Anterior cingulate cortex (tissue), 58 donors: ENCODE data around the gene B3GNT7.
"Not testable (repeated sequence)": the region's sequence is repeated elsewhere in the genome, so short reads cannot be mapped to it uniquely, and the experiment has no call there.

Source experiments
- DNase-seq, 58 donors: peaks; one replicate each; lab custom pipeline; 2025; lab: John Stamatoyannopoulos, UW

The B3GNT7 gene, protein sequence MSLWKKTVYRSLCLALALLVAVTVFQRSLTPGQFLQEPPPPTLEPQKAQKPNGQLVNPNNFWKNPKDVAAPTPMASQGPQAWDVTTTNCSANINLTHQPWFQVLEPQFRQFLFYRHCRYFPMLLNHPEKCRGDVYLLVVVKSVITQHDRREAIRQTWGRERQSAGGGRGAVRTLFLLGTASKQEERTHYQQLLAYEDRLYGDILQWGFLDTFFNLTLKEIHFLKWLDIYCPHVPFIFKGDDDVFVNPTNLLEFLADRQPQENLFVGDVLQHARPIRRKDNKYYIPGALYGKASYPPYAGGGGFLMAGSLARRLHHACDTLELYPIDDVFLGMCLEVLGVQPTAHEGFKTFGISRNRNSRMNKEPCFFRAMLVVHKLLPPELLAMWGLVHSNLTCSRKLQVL

DNA sequence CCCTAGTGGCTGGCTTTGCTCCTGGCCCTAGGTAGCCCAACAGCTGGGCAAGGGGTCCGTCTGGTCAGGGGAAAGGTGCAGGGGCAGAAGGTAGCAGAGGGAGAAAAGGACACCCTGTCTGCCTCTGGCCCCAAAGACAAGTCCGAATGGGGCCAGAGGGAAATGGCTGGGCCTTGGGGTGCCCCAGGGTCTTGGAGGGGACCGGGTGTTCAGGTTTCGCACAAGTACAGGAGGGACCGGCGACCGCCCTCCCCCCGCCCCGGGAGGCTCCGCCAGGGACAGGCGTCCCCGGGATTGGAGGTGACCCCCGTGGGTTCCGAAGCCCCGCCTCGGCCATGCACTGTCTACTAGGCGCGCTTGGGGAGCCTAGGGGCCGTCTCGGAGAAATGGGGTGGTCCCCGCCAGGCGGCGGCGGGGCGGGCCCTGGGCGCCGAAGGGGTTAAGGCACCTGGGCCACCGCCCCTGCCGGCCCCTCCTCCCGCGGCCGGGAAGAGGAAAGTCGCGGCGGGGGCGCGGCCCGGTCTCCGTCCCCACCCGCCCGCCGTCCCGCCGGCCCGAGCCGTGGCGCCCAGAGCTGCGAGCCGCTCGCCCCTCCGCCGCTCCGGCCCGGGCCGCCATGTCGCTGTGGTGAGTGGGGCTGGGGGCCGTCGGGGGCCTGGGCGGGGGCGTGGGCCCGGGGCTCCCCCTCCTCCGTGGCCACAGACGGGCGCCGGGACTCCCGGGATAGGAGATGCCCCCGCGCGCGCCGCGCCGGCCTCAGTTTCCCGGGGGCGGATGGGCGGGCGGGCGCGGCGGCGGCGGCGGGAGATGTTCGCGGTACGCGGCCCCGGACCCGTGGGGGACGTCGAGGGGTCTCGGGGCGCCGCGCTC is at the start of gene B3GNT7:
Gene B3GNT7 (plus strand): TSS at position 523 of the 870 bp plus-strand sequence. CDS start 94 bp downstream, at position 617.
- DNase-seq: no peak

DNA sequence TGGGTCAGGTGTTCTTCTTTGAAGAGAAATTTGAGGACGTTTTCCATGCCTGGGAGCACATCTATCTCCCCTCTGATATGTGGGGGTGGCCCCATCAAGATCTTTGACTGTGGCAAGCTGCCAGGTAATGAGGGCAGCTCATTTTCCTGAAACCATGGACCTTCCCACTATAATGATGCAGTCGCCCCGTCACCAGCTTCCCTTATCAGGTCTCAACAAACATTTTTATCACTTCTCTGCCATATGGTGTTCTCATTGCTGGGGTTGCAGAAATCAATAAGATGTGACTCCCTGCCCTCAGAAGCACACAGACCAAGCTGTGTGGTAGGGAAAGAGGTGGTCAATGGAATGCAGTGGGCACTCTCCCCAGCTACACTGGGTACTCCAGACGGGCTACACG is 48.4 kb upstream of the B3GNT7 start:
- DNase-seq: no peak

DNA sequence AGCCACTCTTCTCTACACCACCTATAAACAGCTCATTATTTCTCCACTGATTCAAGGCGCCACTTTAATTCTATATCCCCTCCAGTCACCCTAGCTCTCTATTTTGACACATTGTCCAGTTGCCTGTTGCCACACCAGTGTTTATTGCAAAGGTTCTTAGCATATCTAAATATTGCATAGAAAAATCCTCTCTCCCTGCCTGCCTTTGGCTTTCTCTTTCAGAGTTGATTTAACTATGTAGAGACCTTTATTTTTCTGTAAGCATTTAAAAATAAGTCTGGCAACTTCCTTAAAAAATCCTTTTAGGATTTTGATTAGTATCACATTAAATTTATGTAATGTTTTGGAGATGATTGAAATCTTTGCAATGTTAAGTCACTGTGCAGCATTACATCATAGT is 47.9 kb upstream of the B3GNT7 start:
- DNase-seq: no peak

DNA sequence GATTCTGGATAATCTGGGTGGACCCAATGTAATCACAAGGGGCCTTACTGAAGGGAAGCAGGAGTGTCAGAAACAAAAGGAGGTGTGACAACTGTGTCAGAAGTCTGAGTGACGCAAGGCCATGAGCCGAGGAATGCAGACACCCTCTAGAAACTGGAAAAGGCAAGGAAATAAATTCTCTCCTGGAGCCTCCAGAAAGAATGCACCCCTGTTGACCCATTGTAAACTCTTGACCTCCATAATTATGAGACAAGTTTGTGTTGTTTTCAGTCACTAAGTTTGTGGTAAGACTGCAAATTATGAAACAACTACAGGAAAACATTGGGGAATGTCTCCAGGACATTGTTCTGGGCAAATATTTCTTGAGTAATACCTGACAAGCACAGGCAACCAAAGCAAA is 47.3 kb upstream of the B3GNT7 start:
- no peak for DNase-seq

DNA sequence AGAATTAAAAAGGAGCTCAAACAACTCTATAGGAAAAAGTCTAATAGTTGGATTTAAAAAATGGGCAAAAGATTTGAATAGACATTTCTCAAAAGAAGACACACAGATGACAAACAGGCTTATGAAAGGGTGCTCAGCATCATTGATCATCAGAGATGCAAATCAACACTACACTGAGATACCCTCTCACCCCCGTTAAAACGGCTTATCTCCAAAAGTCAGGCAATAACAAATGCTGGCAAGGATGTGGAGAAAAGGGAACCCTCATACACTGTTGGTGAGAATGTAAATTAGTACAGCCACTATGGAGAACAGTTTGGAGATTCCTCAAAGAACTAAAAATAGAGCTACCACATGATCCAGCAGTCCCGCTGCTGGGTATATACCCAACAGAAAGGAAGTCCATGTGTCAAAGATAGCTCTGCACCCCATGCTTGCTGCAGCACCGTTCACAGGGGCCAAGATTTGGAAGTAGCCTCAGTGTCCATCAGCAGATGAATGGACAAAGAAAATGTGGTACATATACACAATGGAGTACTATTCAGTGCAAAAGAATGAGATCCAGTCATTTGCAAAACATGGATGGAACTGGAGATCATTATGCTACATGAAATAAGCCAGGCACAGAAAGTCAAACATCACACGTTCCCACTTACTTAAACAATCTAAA is 46.7 kb upstream of the B3GNT7 start:
- DNase-seq: peak in 25 of 58 donors; percentile 16 to 83 (median 41)

DNA sequence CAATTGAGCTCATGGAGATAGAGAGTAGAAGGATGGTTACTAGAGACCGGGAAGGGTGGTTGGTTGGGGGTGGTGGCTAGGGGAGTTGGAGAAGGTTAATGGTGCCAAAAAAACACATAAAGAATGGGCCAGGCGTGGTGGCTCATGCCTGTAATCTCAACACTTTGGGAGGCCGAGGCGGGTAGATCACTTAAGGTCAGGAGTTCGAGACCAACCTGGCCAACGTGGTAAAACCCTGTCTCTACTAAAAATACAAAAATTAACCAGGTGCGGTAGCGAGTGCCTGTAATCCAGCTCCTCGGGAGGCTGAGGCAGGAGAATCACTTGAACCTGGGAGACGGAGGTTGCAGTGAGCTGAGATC is 46.2 kb upstream of the B3GNT7 start:
- DNase-seq: not testable (repeated sequence)

DNA sequence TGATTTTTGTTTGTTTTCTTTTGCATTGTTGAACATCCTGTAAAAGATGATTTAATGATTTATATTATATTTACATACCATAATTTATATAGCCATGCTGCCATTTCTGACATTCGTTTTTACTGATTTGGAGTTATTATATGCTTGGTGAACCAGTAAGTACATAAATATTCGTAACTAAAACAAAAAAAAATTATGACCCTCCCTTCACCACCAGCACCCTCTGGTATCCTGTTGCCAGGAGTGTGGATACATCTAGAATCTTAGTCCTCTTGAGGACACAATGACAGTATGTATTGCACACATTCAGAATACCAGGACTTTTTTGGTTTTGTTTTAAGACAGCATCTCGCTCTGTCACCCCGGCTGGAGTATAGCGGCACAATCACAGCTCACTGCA is 43.9 kb upstream of the B3GNT7 start:
- no peak for DNase-seq

DNA sequence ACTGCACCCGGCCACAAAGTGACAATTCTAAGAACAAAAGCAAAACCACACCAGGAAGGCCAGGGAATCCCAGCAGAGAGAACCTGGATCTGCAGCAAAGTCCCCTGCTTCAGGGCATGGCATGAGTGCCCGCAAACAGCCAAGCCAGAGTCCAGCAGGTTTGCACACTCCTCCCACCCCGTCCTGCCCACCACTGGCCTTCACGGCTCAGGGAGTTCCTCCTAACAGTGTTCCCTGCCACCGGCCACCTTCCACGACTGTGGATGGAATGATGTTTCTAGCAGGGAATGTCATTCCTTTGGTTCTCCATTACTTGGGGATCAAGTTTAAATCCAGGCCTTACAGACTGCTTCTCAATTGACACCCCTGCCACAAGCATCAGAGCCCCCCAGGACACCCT is 42.0 kb upstream of the B3GNT7 start:
- DNase-seq: no peak

DNA sequence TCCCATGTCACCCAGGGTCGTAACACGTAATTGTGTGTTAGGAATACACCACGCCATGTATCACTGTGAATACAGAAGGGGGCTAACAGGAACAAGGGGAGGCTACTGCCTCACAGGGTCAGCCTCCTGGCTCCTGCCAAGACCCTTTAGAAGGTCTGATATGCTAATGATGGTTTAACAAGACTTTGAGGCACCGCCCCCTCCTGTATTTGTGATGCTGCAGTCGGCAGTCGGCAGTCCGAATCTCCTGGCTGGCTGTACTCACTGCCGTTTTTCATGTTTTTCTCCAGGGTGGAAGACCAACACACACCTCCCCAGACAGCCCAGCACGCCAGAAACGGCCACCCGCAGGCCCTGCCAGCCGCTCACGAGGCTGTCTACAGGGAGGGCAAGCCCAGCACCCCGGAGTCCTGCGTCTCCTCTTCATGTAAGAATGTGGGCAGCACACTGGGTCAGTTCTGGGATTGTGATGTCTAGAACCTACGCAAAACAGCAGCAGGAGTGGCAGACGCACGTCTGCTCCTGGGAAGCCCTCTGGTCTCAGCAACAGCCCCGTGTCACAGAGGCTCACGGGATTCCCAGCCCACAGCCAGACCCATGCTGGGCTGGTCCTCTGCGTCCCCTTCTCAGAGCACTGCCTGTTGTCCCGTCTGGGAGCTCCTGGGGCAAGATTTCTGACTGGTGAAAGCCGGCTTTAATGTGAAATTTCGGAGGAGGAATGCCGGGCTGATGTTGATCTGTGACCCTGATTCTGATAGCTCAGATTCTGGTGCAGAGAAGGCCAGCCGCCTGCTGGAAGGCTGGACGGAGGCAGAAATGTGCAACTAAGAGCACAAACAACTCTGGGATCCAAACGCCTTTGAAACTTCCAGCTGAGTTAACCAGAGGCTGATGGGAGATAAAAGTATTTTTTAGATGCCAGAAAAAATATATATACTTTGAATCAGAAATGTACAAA is 39.7 kb upstream of the B3GNT7 start:
- DNase-seq: no peak

DNA sequence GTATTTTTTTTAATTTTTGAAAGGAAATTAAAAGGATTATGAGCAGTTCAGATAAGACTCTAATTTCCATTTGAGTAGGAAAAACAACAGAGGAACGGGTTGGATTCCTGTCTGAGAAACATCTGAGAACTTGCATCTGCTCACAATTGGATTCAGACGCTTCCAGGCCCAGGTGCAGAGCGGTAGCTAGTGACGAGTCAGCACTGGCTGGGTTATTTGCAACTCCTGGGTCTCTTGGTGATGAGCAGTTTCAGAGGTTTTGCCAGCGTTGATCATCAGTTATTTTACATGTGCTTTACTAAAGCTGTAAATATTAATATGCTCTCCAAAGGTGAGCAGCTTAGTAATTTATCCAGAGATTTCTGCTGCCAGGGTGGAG is 39.1 kb upstream of the B3GNT7 start:
- no peak for DNase-seq

DNA sequence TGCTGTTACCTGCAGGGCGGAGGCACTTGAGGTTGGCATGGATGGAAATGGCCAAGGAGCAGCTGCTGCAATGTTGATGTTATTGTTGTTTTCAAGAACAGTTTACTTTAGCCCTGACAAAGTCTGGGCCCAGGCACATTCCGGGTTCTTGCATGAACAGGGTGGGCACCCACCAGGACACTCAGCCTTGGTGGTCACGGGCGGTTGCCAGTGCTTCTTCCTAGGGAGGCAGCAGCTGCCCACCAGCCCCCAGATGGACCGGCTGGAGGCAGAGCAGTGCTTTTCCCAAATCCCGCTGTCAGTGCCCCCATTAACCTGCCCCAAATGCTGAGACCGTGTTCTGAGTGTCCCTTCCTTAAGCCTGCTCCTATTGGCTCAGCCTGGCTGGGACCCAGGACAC is 38.5 kb upstream of the B3GNT7 start:
- DNase-seq: no peak

DNA sequence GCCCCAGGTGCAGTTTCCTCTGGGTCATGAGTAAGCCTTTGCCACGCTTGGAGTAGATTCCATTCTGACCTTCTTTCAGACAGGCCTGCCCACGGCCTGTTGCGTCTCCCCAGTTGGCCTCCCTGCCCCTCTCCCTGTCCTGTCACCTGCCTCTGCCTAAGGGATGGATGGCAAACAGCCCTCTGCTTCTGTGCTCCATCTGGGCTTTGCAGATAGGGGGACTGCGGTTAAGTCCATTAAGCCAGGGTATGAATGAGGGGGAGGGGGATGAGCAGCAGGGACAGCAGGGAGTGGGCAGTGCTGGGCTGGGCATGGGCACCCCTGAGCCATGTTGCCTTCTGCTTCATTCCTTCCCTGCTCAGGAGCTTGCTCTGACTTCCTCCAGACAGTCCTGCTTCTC is 37.6 kb upstream of the B3GNT7 start:
- no peak for DNase-seq

DNA sequence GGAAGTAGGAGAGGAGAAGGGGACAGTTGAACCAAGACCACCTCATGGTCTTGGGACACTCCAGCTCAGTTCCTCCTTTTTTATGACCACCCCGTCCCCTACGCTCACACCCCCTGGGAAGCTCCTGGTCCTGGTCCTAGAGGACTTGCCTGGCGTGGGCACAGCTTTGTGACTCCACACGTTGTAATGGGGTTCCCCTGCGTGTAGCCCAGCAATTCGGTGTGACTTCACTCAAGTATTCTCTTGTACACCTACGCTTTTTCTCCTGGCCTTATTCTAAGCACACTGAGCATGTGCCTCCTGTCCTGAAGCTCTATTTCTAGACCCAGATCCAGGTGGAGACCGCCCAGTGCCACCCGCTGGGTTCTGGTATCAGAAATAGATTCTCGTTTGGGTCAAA is 36.1 kb upstream of the B3GNT7 start:
- no peak for DNase-seq

DNA sequence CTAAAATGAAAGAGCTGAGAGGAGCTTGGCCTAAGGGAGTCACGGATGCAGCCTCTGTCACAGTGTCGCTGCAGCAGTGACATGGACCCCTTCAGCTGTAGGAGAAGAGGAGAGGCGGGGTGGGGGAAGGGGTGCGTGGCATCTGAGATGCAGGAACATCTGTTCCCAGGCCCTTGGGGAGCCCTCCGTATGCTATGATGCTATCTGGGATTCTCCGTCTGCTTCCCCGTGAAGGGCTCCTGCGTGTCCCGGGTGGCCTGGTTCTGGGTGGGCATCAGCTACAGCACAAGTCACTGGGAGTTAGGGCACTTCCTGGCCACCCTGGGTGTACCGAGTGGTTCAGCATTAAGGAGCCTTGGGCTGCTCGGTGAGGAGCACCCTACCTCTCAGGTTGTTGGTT is 35.6 kb upstream of the B3GNT7 start:
- DNase-seq: no peak

DNA sequence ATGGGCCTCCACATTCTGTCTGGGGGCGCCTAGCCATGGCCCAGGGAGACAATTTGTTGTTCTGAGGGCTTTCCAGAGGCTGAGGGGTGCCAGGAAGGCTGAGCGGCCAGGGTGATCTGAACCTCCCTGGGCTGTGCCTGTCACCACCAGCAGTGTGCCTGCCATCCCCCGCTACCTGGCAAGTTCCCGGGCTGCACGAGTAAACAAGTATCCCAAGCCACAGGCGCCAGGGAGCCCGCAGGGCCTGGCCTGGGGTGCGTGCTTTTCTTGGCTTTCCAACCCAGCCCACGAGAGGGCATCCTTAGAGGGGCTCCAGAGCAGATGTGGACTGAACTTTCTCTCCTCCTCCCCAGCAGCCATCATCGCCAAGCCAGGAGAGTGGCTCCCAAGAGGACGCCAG is 35.1 kb upstream of the B3GNT7 start:
- no peak for DNase-seq

DNA sequence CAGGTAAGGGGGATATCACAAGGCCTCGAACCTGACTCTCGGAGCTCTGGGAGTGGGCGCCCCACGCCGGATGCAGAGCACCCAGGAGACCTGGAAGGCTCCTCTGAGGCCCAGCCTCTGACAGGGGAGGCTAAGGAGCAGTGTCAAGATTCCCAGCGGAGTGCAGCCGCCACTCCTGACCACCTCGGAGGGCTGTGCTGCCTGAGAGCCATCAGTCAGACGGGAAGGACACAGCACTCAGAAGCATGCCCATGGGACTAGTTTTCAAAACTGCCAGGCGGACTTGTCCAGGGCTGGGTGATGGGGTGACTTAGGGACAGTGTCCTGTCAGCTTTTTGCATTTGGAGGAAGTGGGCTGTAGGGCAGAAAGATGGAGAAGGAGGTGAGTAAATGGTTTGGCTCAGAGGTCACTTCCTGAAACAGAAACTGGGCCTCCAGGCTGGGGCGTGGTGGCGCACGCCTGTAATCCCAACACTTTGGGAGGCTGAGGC is 34.6 kb upstream of the B3GNT7 start:
- DNase-seq: no peak

DNA sequence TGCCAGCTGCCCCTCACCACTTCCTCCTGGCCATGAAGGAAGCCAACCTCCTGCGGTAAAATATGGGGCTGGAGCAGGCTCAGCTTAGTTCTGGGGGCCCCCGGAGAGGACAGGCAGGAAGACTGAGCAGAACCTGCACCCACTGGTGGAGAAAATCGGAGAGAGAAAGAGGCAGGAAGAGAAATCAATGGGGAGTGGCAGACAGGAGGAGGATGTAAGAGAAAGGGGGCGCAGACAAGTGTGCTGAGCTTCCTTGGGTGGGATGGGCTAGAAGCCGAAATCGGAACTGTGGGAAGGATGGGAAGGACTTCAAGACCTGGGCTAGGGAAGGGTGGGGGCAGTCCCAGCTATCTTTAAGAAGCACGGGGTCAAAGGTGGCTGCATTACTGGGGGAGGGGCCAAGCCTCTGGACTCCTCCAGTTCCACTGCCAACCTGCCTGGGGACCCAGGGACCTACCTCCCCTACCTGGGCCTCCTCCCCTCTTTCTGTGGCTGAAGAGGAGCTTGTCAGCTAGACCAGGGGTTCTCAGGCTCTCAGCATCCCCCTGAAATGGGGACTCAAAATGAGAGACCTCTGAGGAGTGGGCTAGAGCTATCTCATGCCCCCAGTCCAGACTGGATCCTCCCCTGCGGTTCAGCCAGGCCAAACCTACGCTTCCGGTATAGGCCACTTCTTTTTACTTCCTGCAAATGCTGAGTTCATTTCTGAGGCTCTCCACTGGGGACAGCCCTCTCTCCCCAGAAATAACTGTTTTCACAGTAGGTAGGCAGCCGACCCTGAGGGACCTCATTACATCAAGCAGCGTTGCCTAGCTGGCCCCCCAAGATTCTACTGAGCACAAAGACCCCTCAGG is 33.6 kb upstream of the B3GNT7 start:
- no peak for DNase-seq

DNA sequence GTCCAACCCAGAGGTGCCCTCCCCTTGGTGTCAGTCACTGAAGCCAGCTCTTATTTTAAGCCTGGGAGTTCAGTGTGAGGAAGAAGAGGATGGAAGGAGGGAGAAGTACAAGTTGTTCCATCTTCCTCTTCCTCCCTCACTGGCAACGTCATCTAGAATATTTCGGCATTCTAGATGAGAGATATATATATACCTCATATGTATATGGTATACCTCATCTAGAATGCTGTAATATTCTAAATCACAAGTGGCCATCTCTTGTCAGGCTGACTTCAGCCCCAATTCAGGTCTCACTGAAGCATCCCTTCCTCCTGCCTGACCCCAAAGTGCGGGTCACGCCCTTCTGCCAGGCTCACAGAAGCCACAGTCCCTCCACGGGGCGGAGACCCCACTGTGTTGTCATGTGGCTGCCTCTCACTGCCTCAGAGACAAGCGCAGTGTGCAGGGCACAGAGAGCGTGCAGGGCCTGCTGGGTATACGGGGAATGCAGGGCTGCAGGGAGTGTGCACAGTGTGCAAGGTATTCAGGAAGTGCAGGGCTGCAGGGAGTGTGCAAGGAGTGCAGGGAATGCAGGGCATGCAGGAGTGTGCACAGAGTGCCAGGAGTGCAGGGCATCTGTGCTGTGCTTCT is 32.8 kb upstream of the B3GNT7 start:
- DNase-seq: no peak

DNA sequence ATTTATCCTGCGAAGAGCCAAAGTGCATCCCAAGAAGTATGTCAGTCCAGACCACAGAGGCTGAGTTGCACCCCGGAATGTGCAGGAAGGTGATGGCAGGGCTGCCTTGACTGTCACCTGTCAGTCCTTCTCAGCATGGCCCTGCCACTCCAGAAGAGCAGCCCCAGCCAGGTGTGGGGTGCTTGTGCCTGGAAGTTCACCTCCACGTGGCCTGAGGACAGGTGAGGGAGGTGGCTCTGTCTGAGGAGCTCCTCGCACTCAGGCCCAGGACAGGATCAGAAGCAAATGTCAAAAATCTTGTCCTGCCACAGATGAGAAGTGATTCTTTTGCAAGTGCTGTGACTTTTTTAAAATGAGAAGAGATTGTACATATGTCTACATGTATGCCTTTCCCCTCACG is 31.4 kb upstream of the B3GNT7 start:
- no peak for DNase-seq
